ENCODE measurements around the gene RNF181.
"Not testable (repeated sequence)": the region's sequence is repeated elsewhere in the genome, so short reads cannot be mapped to it uniquely, and the experiment has no call there.

RNF181 gene

DNA sequence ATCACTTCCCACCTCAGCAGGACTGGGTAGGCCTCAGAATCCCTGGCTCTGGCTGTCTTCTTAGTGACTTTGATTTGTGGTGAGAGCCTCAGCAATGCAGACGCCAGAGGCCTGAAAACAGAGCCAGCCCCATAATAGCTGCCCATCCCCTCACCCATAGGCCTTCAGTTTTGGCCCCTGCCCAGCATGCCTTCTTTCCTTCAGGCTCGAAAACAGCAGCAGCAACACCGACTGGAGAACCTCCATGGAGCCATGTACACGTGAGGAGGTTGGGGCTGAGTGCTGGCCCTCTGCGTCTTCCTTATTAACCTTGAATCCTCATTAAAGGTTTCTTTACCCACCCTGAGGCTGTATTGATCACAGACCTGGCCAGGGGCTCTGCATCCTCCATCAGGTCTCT, 1.7 kb downstream of the RNF181 start:
- no peak for DNase-seq

DNA sequence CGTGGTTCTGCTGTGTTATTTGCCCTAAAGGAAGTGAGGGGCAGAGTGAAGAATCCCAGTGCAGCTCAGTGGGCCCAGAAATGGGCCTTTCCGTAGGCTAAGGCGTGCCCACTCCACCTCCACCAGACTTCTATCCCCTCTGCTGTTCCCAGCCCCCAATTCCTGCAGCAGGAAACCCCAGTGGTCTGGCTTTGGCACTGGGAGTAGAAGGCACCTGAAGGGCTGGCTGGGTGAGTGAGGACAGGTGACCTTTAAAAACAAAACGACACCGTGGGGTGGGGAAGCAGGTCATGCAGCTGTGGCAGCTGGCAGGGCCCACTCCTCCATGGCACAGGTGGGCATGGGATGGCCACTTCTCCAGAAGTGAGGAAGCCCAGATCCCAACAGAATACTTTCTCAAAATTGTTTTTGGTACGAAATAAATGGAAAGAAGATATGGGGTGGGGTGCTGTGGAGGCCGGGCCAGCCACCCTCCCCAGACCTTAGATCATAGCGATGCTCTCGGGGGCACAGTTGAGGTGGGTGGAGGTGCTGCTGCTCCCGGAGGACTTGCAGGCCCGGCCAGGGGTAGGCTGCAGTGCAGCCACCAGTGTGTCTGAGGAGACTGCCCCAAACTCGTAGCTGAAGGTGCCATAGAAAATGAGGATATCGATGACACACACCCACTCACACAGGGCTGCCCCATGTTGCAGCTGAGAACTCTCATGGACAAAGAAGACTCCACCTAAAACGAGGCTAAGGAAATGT, 3.2 kb downstream of the RNF181 start:
- DNase-seq = no peak

DNA sequence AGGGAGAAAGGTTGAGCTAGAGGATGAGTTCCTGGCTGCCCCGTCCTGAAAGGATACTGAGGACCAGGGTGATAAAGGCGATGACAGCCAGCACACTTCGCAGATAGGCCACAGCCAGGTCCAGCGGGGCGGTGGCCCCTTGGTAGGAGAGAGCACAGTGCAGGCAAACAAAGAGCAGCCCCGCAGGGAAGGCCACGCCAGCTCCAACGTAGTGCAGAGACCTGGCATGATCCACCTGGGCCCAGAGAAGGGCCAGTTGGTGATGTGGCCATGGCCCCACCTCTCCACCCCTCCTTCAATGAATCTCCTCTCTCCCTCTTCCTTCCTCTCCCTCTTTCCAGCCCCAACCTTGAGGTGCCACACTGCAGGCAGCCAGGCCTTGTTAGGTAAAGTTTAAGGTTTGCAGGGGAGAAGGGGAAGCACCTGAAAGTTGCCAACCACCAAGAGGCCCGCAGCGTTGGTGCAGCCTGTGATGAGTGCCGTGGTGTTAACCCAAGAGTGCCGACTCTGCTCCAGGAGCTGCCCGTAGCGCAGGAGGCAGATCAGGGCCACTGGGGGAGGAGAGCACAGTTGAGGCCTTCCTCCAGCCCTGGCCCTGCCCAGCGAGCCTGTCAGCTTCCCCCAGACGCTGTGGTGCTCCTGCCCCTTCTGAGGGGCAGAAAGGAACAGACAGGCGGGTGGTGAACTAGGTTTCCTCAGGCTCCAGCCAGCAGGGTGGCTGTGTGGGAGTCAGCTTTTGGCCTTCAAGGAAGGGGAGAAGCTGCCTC, 4.1 kb downstream of the RNF181 start:
- DNase-seq = no peak

DNA sequence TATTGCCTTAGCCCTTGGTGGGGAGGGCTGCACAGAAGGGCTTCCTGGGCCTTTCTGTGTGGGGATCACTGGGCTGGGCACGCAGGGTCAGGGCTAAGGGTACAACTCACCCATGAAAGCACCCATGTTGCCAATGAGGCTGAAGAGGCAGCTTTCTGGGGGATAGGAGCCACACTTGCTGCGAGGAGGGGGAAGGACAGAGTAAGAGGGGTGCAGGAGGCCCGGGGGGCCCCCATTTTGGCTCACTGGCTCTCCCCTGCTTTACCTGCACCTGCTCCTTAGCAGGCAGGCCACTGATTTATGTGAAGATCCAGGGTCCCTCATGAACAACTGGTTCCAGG, 4.7 kb downstream of the RNF181 start:
- DNase-seq = no peak

DNA sequence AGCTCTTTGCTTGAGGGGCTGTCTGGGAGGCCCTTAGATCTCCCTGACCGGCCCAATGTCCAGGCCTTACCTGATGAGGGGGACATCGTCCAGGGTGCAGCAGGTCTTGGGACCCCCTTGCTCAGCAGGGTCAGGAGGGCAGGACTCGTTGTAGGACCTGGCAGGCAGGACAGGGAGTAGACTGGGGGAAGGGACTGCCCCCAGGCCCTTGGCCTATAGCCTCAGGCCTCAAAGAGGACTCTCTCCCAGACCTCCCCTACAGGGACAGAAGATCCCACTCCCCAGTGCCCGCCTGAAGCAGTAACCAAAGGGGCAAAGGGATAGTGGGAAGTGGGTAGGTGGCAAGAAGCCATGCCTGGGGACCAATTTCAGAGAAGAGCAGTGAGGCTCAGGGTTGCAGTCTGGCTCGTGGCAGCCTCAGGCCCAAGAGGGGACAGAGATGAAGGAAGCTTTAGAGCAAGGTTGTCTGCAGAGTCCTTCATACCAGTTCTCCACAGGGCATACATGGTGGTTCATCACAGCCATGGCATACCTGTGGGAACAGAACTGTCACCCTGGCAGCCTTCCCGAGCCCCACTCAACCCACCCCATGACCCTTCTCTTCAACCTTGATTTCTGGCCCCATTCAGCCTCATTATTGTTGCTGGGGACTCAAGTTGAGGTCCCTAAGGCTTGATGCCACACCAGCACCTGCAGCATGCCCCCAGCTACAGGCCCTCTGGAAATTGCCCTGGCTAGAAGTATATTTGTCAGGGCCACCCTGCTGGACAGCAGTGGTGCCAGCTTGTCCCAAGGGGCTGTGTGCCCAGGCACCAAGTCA, 5.6 kb downstream of the RNF181 start:
- no peak for DNase-seq

DNA sequence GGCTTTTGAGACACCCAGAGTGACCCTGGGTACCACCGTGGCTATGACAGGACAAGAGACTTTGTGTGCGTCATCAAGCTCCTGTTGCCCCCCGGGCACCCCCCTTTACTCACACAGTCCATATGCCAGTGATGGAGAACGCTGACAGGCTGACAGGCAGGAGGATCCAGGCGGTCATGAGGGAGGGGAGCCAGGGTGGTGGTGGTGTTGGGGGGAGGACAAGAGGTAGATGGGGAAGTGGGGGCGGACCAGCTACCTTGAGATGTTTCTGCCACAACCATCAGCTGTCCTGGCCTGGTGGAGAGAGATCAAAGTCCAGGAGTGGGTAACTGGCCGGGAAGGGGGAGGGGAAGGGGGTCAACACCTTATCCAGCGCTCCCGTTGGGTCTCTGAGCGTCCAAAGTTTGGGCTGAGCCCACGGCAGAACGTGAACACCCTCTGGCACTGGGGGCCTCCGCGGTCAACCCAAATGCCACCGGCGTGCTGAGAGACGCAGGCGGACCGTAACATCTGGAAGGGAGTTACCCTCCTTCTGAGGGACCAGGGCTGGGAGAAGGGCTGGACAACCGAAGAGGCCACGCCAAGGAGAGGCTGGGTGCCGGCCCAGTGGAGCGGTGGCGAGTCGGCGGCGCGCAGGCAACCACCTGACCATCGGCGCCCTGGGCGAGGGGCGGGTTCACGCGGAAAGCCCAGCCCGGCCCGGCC, 6.4 kb downstream of the RNF181 start:
- DNase-seq = no peak

DNA sequence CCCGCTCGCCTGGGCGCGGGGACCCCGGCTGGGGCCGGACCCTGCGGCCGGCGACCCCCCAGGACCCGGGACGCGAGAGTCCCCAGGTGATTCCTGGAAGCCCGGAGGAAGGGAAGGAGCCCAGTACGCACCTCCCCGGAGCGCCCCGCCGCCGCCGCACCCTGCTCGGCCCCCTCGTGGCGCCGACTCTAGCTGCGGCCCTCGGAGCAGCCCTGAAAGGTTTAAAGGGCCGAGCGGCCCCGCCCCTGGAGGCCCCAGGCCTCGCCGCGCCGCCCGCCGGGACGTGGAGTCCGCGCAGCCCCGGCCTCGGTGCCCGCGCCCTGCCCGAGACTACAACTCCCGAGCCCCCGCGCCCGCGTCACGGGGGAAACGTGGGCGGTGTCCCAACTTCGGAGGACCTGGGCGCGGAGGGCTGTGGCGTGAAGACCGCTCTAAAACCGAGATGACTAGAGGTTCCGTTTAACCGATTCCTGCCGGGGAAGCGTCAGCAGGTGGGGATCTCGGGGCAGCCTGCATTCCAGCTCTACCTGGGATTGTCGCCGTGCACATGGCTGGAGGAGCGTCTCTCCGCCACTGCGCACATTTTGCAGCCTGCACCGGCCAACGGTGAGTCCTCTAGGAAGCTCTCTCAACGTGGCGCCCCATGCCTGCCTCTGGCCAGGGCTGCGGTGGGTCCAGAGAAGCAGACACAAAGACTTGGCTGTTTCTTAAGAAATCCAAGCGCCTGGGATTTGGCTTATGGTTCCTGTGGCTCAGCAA, 7.1 kb downstream of the RNF181 start, which contains the start of gene TMEM150A:
Gene TMEM150A, minus strand, starts transcription at position 223 of the 759 bp plus-strand sequence. CDS start 750 bp downstream, outside the sequence.
- DNase-seq = peak; percentile 90

DNA sequence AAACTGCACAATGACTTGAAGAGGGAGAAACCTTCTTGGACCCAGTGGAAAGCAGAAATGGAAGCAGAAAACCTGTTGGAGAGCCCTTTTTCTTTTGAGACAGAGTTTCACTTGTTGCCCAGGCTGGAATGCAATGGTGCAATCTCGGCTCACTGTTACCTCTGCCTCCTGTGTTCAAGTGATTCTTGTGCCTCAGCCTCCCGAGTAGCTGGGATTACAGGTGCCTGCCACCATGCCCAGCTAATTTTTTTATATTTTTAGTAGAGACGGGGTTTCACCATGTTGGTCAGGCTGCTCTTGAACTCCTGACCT, 8.5 kb downstream of the RNF181 start:
- DNase-seq = not testable (repeated sequence)

DNA sequence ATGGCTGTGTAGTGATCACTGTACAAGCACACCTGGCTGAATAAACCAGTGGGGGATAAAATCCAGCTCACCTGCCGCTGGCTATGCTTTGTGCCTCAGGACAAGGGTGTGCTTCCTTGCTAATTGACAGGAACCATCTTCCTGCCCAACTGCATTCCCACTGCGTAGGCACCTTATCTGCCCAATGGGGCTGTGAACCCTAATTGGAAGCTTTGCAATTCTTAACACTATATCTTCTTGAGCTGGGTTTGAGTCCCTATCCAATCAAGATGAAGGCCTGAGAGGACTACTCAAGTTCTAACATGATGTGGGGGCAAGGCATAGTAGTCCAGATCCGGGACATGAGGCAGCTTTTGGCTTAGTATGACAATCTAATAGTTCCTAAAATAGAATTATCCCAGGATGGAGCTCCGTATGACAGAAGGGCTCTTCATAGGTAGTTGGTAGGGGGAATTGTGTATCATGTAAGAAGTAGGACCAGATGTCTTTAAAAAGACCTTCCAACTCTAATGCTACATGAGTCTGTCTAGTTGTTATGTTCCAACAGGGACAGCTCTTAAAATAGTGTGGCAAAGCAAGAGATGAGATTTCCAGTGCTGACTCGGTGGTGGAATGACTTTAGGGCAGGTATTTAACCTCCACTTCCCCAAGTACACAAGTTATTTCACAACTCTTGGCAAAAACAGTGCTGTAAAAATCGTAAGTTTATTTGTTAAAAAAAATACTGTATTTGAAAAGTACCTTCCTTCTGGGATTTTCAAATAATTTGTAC, 9.2 kb downstream of the RNF181 start:
- no peak for DNase-seq

DNA sequence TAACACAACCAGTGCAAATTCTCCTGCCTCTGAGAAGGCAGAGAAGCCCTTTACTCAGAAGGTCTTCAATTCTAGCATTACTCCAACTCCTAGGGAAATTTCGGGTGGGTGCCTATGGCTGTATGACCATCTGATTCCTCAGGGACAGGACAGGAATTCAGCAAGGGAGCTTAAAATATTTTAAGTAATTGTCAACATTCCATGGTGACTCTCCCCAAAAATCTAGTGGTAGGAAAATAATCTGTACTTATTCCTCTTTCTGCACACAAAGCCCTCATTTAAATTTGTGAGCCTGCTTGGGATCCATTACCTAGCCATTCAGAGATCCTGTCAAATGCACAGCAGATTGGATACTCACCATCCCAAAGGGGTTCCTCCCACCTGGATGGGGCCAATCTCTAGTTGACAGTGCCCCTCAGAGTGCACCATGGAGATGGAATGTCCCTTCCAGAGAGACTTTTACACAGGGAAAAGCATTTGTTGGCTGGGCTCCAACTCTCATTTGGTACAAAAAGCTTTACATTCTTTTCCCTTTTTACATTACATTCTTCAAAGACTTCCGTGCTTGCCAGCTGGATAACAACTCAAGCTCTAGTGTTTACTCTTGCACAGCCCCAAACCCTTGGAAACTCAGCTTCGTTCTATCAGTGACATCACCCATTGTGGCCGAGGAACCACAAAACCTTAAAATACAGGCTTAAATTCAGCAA, 10.0 kb downstream of the RNF181 start:
- DNase-seq = no peak

DNA sequence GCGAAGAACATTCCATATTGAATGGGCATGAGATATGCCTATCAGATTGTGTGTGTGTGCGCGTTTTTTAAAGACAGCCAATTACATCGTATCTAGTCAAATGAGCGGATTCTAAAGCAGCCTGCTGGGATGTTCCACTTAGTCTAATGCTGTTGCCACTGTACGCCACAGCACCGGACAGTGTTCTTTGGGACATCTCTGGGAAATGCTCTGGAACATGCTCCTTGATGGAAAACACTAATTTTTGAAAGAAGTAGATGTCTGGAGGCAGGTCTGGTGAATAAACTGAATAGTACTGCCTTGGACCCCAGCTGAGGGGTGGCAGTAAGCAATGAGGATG, 10.5 kb downstream of the RNF181 start:
- DNase-seq = no peak

DNA sequence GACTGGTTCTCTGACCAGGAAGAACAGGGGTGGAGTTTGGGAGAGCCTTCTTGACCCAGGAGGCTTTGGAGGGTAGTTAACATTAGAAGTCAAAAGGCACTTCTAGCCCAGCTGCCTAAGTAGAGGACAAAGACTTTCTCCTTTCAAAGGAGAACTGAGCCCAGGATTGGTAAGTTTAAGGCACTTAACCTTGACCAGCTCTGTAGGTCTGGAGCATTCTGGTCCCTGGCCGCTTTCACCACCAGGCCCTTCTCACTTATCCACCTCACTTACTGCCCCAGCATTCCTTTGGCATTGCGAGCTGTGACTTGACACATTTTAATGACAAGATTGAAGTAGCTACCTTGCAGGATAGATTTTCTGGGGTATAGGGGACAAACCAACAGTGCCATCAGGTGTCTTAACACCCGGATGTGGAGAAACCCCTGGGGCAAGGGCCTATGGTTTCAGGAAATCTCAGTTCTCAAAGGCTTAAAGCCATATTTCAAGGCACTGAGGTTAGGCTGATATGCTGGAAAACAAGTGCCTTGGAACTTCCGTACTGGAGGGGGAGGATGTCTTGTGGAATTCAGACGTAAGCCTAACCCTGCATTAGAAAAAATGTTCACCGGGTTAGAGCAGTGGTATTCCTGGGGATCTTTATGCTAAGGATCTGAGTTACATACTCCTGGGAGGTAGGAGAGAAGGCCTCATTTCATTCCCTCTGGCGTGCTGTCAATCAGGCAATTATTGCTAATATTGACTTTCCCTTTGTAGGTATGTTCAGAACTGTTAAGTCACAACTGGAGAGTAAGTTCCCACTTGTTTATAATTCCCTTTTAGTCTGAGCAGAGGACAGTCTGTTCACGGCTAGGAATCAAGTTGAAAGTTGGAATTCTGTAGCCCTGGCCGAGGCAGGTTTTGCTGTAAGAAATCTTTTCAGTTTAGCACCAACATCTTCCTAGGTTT, 12.0 kb downstream of the RNF181 start:
- DNase-seq = no peak

DNA sequence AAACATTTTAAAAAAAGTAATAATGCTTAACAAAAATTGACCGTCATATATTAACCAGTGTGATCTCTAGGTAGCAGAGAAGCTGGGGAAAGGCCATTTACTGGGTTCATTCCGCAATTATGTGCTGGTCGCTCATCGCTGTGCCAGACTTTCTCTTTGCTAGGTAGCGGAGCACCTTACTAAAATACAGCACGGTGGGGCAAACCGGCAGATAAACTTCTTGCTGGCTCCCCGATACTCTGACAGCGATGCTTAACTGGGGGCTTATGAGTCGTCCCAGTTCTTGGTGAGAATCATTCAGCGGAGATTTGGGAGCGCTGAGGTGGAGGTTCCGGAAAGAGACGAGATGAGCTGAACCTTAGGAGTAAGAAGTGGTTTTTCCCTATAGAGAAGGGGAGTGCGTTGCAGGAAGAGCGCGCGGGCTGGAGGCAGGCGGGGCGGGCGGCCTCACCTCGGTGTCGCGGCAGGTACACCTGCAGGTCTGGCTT, 15.7 kb downstream of the RNF181 start:
- no peak for DNase-seq

DNA sequence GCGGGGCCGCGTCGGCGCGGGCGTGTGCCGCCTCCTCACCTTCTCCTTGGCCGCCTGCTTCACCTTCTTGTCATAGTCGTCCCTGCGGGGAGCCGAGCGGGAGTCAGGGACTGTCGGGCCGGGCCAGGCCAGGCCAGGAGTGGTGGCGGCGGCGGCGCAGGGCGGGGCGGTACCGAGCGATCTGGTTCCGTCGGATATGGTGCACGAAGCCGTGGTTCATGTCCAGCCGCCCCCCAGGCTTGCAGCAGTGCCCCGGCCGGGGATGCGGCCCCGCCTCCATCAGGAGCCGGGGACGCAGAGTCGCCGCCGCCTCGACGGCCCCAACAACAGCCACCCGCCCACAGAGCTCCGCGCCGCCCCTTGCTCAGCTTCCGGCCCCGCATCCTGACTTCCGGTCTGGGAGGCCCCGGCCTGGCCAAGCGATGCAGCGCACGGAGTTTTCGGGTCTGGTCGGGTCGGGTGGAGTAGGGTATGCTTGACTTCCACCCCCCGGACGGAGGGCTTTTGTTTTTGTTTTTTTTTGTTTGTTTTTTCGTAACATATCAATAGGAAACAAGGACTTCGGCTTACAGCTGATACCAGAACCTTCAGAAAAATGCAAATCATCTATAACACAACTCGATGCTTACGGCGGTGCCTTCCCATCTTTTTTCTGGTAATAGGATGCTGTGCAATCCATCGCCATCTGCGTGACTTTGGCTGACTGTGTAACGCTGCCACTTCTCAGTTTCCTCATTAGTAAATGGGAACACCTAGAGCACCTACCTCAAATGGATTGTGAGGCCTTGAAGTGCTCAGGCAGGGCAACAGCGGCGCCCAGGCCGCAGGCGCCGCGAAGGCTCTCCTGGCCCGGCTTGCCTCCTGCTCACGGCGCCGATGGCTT, 16.4 kb downstream of the RNF181 start, which contains the start of gene C2orf68:
Gene C2orf68, minus strand, starts transcription at position 362 of the 883 bp plus-strand sequence. Its CDS starts 82 bp downstream, at position 280.
- DNase-seq = peak; percentile 86

DNA sequence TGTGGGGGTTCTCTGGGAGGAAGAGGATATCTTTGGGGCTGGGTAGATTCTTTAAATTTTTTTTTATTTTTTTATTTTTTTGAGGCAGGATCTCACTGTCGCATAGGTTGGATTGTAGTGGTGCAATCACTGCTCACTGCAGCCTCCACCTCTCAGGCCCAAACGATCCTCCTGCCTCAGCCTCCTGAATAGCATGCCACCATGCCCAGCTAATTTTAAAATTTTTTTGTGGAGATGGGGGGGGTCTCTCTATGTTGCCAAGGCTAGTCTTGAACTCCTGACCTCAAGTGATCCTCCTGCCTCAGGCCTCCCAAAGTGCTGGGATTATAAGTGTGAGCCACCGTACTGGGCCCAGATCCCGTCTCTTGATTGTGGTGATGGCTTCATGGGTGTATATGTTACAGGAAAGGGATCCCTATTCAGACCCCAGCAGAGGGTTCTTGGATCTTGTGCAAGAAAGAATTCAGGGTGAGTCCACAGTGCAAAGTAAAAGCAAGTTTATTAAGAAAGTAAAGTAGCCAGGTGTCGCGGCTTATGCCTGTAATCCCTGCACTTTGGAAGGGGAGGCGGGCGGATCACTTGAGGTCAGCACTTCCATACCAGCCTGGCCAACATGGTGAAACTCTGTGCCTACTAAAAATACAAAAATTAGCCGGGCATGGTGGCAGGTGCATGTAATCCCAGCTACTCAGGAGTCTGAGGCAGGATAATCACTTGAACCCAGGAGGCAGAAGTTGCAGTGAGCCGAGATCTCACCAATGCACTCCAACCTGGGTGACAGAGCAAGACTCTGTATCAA, 18.4 kb downstream of the RNF181 start:
- DNase-seq = no peak

DNA sequence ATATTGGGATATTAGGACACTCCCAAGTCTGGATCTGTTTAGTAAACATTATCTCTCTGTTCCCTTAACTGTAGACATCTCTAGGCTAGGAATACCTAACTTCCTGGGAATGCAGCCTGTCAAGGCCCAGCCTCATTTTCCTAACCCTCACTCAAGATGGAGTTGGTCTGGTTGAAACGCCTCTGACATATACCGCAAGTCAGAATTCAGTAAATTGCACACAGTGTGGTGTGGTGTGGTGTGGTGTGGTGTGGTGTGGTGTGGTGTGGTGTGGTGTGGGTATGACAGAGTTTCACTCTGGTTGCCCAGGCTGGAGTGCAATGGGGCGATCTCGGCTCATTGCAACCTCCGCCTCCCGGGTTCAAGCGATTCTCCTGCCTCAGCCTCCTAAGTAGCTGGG, 19.2 kb downstream of the RNF181 start:
- not testable (repeated sequence) for DNase-seq

DNA sequence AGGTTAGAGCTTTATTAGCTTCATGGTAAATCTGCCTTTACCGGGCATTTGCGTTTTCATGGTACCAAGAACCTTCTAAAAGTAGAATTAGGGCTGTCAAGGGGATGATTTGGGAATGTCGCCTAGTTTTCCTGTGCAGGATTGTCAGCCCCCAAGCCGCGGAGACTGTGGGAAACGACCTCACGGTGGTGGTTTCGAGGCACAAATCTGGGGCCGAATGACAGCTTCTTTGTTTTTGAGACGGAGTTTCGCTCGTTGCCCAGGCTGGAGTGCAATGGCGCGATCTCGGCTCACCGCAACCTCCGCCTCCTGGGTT, 19.8 kb downstream of the RNF181 start:
- DNase-seq = no peak

DNA sequence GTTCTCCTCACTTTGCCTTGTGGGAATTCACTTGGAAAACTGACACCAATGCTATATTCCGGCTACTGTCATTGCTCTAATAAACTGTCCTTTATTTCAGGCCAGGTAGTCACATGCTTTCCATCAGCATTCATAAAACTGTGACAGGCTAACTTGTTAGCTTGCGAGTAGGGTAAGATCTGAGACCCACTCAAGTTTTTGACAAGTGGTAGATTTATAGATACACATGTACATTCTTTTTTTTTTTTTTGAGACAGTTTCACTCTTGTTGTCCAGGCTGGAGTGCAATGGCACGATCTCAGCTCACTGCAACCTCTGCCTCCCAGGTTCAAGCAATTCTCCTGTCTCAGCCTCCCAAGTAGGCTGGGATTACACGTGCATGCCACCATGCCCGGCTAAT, 22.2 kb downstream of the RNF181 start:
- DNase-seq = not testable (repeated sequence)

All from CD4-positive, alpha-beta T cell treated with Interleukin-12 subunit alpha and Interleukin-12 subunit beta, for 1 hour (primary cell).